ENCODE data around the gene CXXC1. TPM values are rescaled to one million over a fixed set of nuclear protein-coding genes. Genes with fewer than 3 reads are reported as not detected.

CXXC1 gene
- total and polyA plus RNA-seq, 2 donors (not counting 3 experiments of a cell fraction or from before 2014, with no cell fraction given): 64.4 to 128 TPM

GRCh38 chr18:50293039-50293438, 5.5 kb upstream of the CXXC1 start:
- no peak overlapping the region for H3K4me3 ChIP-seq (replicated peaks in 1 of 3; ENCODE audit: insufficient read depth in 1 of 3, low read depth in 1 of 3, low read length in 3 of 3)
- H3K9me3 ChIP-seq (replicated peaks; ENCODE audit: control insufficient read depth, insufficient read depth, low read length): no peaks in the 10 kb centered on the region
- DNase-seq (ENCODE audit: low read depth, low spot score): no peak
- no peaks in the 10 kb centered on the region for H3K36me3 ChIP-seq (ENCODE audit: control insufficient read depth in 2 of 2, extremely low read depth in 1 of 2, insufficient read depth in 2 of 2, low read length in 2 of 2)
- H3K27me3 ChIP-seq (ENCODE audit: control insufficient read depth in 2 of 2, insufficient read depth in 2 of 2, low read length in 2 of 2): peaks cover 4 to 7% of the 10 kb centered on the region in 2 experiments
- BruUV-seq (replicated peaks): no TSS peak
- H3K4me2 ChIP-seq (ENCODE audit: insufficient read depth, low read length): no peak overlapping the region
- H2AFZ ChIP-seq (ENCODE audit: low read depth, low read length): no peak overlapping the region
- no peaks in the 10 kb centered on the region for H3K79me2 ChIP-seq (ENCODE audit: control insufficient read depth, insufficient read depth, low read length)
- dilution Hi-C loops (cut with MboI; ENCODE audit: extremely low pct_ligation_motif_present, low sequenced_read_pairs) (no loop called here), intact Hi-C loops (cut with micrococcal nuclease) (loop anchor here (5.0 kb wide), 1 partner anchor 134 kb away; no protein-coding TSS in a partner anchor)
- no peak overlapping the region for H3K9ac ChIP-seq (replicated peaks; ENCODE audit: extremely low read depth, insufficient read depth, low read length)
- no peaks in the 10 kb centered on the region for H3K9me1 ChIP-seq (replicated peaks; ENCODE audit: control insufficient read depth, extremely low read depth, insufficient read depth, low read length)
- ChIA-PET POLR2A (no interaction called here), CTCF (no interaction called here)
- no peaks in the 10 kb centered on the region for H4K20me1 ChIP-seq (replicated peaks; ENCODE audit: control insufficient read depth, extremely low read depth, insufficient read depth, low read length)
- no peak for FAIRE-seq
- no peak for TF ChIP-seq FOS (IDR thresholded peaks at IDR 0.05; ENCODE audit: borderline replicate concordance, insufficient read depth, low read length)
- no peak for TF ChIP-seq CTCF (IDR thresholded peaks at IDR 0.05; ENCODE audit: extremely low read depth in 1 of 2, insufficient read depth in 1 of 2, low read depth in 1 of 2, low read length in 2 of 2)
- TF ChIP-seq MAX (IDR thresholded peaks at IDR 0.05; ENCODE audit: insufficient read depth, insufficient read length): no peak
- no peak for TF ChIP-seq EZH2 (IDR thresholded peaks at IDR 0.05; ENCODE audit: borderline replicate concordance, low read depth, low read length, severe bottlenecking)
- no peak for TF ChIP-seq MYC (IDR thresholded peaks at IDR 0.05; ENCODE audit: low read depth, low read length)
- TF ChIP-seq POLR2AphosphoS5 (IDR thresholded peaks at IDR 0.05; ENCODE audit: insufficient read depth, low read depth, low read length): no peak
- no peak for TF ChIP-seq POLR2A (IDR thresholded peaks at IDR 0.05; ENCODE audit: low read depth, low read length)
- no peak for TF ChIP-seq JUN (IDR thresholded peaks at IDR 0.05; ENCODE audit: borderline replicate concordance, insufficient read depth, insufficient read length, low read depth)
- no peak for TF ChIP-seq GATA2 (IDR thresholded peaks at IDR 0.05; ENCODE audit: insufficient read depth, insufficient read length, low read depth, low read length)
- H3K27ac ChIP-seq (ENCODE audit: insufficient read depth, low read depth, low read length): no peak overlapping the region
- H3K4me1 ChIP-seq (ENCODE audit: control insufficient read depth, extremely low read depth, insufficient read depth, low read length): no peaks in the 10 kb centered on the region

Measured in endothelial cell of umbilical vein (primary cell).